GM21526 (cell line): Measurements from ENCODE around the gene CIDEC.
"Not testable (repeated sequence)": the region's sequence is repeated elsewhere in the genome, so short reads cannot be mapped to it uniquely, and the experiment has no call there.

ENCODE experiments used
- ATAC-seq: cut with Tn5 transposase; IDR thresholded peaks from one replicate; pipeline ENCODE4 v1.9.1; 2021; ENCODE audit warnings: moderate library complexity; ENCODE audit not compliant: unreplicated experiment, low FRiP score

The CIDEC gene

GRCh38 chr3:9851383-9851782 lies 28.7 kb downstream of the CIDEC start:
- not testable (repeated sequence) for ATAC-seq

- not testable (repeated sequence) for ATAC-seq
Observed at GRCh38 chr3:9848860-9849259, 31.2 kb downstream of the CIDEC start.

- ATAC-seq, result not testable (repeated sequence)
Observed at GRCh38 chr3:9847870-9848269, 32.2 kb downstream of the CIDEC start.

GRCh38 chr3:9846931-9847488 lies 33.0 kb downstream of the CIDEC start:
- no peak for ATAC-seq

- no peak for ATAC-seq
Observed at GRCh38 chr3:9846231-9846630, 33.8 kb downstream of the CIDEC start.

- ATAC-seq, result peak; percentile 94
Observed at GRCh38 chr3:9843715-9844438, 36.2 kb downstream of the CIDEC start, which contains the start of gene RPUSD3. TSS of gene RPUSD3 (minus strand) at chr3:9844008. CDS start at chr3:9843990, 18 bp downstream.

GRCh38 chr3:9841015-9841414 lies 39.0 kb downstream of the CIDEC start:
- ATAC-seq, result no peak

GRCh38 chr3:9838856-9839255 lies 41.2 kb downstream of the CIDEC start:
- no peak for ATAC-seq

GRCh38 chr3:9837701-9838582 lies 42.1 kb downstream of the CIDEC start:
- ATAC-seq, result no peak

GRCh38 chr3:9834520-9835380 lies 45.3 kb downstream of the CIDEC start:
- no peak for ATAC-seq

GRCh38 chr3:9833078-9833477 lies 47.0 kb downstream of the CIDEC start:
- no peak for ATAC-seq

GRCh38 chr3:9831253-9831652 lies 48.8 kb downstream of the CIDEC start:
- no peak for ATAC-seq

GRCh38 chr3:9828801-9829755 lies 51.0 kb downstream of the CIDEC start:
- ATAC-seq, result no peak

GRCh38 chr3:9826815-9827573 lies 53.1 kb downstream of the CIDEC start:
- ATAC-seq, result no peak

GRCh38 chr3:9825451-9826040 lies 54.5 kb downstream of the CIDEC start:
- ATAC-seq, result no peak

GRCh38 chr3:9820946-9821345 lies 59.1 kb downstream of the CIDEC start:
- ATAC-seq, result no peak

- no peak for ATAC-seq
Observed at GRCh38 chr3:9820543-9820942, 59.5 kb downstream of the CIDEC start.

GRCh38 chr3:9818666-9819335 lies 61.3 kb downstream of the CIDEC start:
- ATAC-seq, result no peak
